Measurements from ENCODE around the gene NELFB. TPM values are rescaled to one million over a fixed set of nuclear protein-coding genes. Genes with fewer than 3 reads are reported as not detected.

NELFB gene
- total RNA-seq, 4 donors from 2014 or later, result 29.8 to 39.1 (median 32.4) TPM

GRCh38 chr9:137266162-137266527 is 11.0 kb downstream of the NELFB start:
- intact Hi-C loops (cut with DNase I), result no loop called here
- Histone ChIP-seq H3K4me3 (replicated peaks in 1 of 3) (no peak overlapping the region), H3K4me1 (peaks cover 0 to 5% of the 10 kb centered on the region in 2 donors), H3K36me3 (peaks cover 20 to 34% of the 10 kb centered on the region in 2 donors), H3K27ac (no peak overlapping the region), H3K9me3 (no peaks in the 10 kb centered on the region), H3K27me3 (no peaks in the 10 kb centered on the region)
- 84 to 86% methylated on average over 7 to 13 of the region's 15 CpGs for WGBS, 2 donors
- no peak for DNase-seq
- TF ChIP-seq CTCF (IDR thresholded peaks at IDR 0.05), result no peak

- peaks cover 0 to 5% of the 10 kb centered on the region in 2 donors for H3K4me1 ChIP-seq
- H3K27me3 ChIP-seq, result no peaks in the 10 kb centered on the region
- no peak overlapping the region for H3K27ac ChIP-seq
- peaks cover 20 to 34% of the 10 kb centered on the region in 2 donors for H3K36me3 ChIP-seq
- DNase-seq, result no peak
- no peaks in the 10 kb centered on the region for H3K9me3 ChIP-seq
- intact Hi-C loops (cut with DNase I), result no loop called here
- TF ChIP-seq POLR2A (IDR thresholded peaks at IDR 0.05) (no peak), CTCF (IDR thresholded peaks at IDR 0.05) (no peak)
- WGBS, 2 donors, result 90 to 96% methylated on average over 24 to 33 of the region's 34 CpGs
- no peak overlapping the region for H3K4me3 ChIP-seq (replicated peaks in 1 of 3)
These were observed 11.7 kb downstream of the NELFB start for GRCh38 chr9:137266585-137267453.

- Histone ChIP-seq H3K27ac (no peak overlapping the region), H3K4me3 (replicated peaks in 1 of 3) (no peak overlapping the region), H3K4me1 (peaks cover 0 to 5% of the 10 kb centered on the region in 2 donors), H3K36me3 (peaks cover 29 to 44% of the 10 kb centered on the region in 2 donors), H3K9me3 (no peaks in the 10 kb centered on the region), H3K27me3 (no peaks in the 10 kb centered on the region)
- intact Hi-C loops (cut with DNase I), result no loop called here
- 83 to 89% methylated on average over 5 to 6 of the region's 6 CpGs for WGBS, 2 donors
- no peak for DNase-seq
- no peak for TF ChIP-seq POLR2A (IDR thresholded peaks at IDR 0.05)
- TF ChIP-seq CTCF (IDR thresholded peaks at IDR 0.05), result no peak
These were observed 12.8 kb downstream of the NELFB start for GRCh38 chr9:137267933-137268355.

DNA sequence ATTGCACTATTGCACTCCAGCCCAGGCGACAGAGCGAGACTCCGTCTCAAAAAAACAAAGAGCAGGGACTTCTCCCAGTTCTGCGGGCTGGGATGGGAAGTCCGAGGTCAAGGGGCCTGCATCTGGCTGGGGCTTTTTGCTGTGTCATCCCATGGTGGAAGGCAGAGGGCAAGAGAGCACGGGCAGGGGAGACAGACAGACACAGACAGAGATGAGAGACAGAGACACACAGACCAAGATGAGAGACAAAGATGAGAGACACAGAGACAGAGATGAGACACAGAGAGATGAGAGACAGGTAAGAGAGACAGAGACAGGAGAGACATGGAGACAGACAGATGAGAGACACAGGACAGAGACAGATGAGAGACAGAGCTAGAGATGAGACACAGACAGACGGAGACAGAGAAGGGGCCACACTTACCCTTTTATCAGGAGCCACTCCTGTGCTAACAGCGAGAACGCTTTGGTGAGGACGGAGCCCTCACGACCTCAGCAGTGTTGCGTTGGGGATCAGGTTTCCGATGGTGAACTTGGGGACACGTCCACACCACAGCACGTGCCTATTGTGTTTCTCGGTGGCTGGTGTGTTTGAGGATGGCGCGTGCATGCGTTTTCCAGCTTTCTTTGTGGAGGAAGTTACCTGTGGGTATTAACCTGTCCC is 13.5 kb downstream of the NELFB start:
- 79 to 83% methylated on average over 19 of the region's 19 CpGs for WGBS, 2 donors
- H3K4me3 ChIP-seq (replicated peaks in 1 of 3), result no peak overlapping the region

More for the DNA sequence above, 13.5 kb downstream of the NELFB start:
- H3K36me3 ChIP-seq, result peaks cover 32 to 45% of the 10 kb centered on the region in 2 donors
- peak overlapping the region in 2 of 3 donors; percentile 32 to 56 for H3K27ac ChIP-seq
- H3K9me3 ChIP-seq, result no peaks in the 10 kb centered on the region
- intact Hi-C loops (cut with DNase I), result no loop called here
- peaks cover 0 to 5% of the 10 kb centered on the region in 2 donors for H3K4me1 ChIP-seq
- no peaks in the 10 kb centered on the region for H3K27me3 ChIP-seq
- no peak for TF ChIP-seq POLR2A (IDR thresholded peaks at IDR 0.05)
- no peak for TF ChIP-seq CTCF (IDR thresholded peaks at IDR 0.05)
- no peak for DNase-seq

Measured in thyroid gland (tissue), 4 donors.